ENCODE data around the gene THY1.
"Not testable (repeated sequence)": the region's sequence is repeated elsewhere in the genome, so short reads cannot be mapped to it uniquely, and the experiment has no call there.

Gene THY1

GRCh38 chr11:119417726-119418540 is 5.0 kb downstream of the THY1 start:
- DNase-seq, result no peak

DNA sequence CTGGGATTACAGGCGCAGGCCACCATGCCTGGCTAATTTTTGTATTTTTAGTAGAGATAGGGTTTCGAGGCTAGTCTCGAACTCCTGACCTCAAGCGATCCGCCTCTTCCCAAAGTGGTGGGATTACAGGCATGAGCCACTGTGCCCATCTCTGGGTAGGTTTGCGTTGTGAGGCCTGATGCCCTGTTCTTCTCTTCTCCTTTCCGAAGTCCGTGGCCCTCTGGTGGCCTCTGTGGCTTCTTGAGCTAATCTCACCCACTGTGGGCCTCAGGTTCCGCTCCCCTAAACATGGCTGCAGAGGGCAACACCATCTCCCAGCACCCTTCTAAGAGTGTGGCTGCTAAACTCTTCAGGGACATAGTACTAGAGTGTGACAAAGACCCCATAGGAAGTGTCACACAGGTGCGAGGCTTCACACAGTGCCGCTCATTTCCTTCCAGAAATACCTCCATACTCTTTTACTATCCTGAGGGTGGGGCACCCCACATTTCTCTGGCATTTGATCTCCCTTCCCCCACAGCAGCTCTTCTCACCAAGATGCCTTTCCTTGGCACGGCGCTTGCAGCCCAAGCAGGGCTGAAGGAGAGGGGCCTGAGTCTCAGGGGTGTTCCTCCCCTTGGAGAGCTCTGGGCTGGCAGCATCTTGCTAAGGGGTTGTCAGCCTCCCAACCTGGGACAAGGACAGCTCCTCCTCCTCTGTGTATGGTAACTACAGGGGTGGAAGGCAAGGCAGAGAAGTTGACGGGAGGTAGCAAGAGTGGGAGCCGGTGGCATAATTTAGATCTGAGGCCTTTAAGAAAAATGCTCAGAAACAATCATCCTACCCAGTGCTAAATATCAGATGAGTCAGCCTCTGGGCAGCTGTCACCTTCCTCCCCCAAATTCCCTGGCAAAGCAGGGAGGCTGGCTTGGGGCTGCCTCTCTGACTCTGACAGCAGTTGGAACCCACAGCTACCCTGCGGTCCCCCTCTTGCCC is 6.1 kb downstream of the THY1 start:
- no peak for DNase-seq

DNA sequence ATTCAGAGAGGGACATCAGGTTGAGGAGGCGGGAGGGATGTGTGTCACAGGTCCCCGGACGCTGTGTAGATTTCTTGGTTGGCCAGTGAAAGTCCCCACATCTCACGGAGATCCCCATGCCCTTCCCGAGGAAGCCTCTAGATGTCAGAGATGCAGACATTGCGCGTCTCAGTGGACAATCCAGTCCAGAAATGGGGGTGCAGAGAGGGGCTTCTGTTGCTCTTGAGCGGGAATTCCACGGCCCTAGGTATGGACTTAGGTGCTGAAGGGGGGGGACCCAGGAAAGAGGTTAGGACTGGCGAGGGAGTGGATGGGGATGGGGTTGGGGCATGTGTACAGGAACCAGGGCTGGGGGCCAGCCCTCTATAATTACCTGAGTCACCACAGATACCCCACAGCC is 7.0 kb downstream of the THY1 start:
- no peak for DNase-seq

GRCh38 chr11:119415517-119415916 is 7.5 kb downstream of the THY1 start:
- no peak for DNase-seq

DNA sequence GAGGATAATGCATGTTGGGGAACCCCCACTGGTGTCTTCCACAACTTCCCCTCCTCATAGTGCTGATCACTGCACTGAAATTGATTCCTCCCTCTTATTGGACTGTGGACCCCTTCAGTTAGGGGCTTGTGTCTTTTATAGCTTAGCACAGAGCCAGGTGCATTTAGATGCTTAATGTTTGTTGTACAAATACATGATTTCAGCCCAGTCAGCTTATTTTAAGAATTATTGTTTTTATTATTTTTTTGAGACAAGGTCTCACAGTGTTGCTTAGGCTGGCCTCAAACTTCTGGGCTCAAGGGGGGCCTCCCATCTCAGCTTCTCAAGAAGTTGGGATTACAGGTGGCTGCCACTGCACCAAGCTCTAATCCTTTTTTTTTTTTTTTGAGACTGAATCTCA is 8.2 kb downstream of the THY1 start:
- no peak for DNase-seq

DNA sequence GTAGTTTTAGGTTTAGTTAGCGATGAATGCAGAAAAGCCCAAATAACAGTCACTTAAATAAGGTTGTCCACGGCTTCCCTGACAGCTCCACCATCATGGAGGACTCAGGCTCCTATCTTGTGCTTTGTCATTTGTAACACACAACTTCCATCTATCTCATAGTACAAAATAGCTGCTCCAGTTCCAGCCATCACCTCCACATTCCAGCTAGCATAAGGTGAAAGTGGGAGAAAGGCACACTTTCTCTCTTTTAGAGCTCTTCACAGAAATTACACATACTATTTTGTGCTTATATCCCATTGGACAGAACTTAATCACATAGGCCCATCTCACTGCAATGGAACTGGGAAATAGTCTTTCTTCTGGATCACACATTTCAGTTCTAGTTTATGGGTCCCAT is 8.7 kb downstream of the THY1 start:
- DNase-seq, result no peak

DNA sequence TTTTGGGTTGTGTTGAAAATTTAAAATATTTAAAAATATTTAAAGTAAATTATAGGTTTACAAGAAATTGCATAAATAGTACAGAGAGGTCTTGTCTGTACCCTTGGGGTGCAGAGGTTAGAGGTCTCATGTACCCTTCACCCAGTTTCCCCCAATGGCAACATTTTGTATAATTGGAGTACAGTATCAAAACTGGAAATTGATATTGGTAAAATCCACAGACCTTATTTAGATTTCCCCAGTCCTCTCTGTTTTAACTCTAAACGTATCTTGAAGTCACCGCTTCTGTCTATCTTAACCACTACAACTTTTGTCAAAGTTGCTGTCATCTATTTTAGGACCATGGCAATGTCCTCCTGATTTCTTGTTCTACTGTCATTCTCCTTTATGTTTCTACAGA is 10.9 kb downstream of the THY1 start:
- DNase-seq, result no peak

GRCh38 chr11:119410501-119410900 is 12.5 kb downstream of the THY1 start:
- no peak for DNase-seq

GRCh38 chr11:119409731-119410130 is 13.2 kb downstream of the THY1 start:
- DNase-seq, result no peak

DNA sequence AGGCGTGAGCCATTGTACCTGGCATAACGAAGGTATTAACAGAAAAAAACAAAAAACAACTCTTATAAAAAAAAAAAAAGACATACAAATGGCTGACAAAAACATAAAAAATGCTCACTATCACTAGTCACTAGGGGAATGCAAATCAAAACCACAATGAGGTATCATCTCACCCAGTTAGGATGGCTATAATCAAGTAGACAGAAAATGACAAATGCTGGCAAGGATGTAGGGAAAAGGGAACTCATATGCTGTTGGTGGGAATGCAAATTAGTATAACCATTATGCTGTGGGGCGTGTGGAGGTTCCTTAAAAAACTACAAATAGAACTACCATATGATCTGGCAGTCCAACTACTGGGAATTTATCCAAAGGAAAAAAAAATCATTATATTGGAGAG is 17.0 kb downstream of the THY1 start:
- no peak for DNase-seq

DNA sequence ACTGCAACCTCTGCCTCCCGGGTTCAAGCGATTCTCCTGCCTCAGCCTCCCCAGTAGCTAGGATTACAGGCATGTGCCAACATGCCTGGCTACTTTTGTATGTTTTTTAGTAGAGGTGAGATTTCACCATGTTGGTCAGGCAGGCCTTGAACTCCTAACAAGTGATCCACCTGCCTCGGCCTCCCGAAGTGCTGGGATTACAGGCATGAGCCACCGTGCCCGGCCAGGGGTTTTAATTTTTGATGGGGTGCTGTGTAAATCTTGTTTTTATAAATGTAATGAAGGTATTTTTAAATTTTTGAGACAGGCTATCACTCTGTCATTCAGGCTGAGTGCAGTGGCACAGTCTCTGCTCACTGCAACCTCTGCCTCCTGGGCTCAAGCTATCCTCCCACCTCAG is 17.5 kb downstream of the THY1 start:
- DNase-seq, result not testable (repeated sequence)

DNA sequence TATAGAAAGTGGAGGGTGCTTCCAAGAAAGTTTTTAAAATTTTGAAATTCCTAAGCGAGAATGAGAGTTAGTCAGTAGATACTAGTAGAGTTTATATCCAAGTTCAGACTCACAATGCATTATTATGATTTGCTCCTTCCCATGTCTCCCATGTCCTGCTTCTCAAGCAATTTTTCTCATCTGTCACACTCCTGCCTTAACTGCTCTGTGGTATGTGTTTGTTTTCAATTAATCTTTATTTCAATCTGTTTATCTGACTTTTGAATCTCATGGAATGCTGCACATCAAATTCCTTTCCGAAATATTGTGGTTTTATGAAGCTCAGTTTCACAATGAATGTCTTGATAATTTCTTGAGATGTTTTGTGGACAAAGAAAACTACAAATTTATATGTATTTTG is 18.1 kb downstream of the THY1 start:
- DNase-seq, result no peak

GRCh38 chr11:119403021-119403420 is 20.0 kb downstream of the THY1 start:
- DNase-seq, result no peak

- DNase-seq, result no peak
Measured at GRCh38 chr11:119402470-119402869, 20.5 kb downstream of the THY1 start.

GRCh38 chr11:119400860-119401259 is 22.1 kb downstream of the THY1 start:
- DNase-seq, result no peak

DNA sequence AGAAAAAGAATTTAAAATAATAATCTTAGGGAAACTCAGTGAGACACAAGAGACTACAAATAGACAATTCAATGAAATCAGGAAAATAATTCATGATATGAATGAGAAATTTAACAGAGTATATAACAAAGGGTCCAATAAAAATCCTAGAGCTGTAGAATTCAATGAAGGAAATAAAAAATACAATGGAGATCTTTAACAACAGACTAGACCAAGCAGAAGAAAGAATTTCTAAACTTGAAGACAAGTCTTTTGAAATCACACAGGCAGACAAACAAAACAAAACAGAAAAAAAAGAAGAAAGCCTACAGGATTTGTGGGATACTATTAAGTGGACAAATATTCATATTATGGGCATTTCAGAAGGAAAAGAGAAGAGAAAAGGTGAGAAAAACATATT is 25.2 kb downstream of the THY1 start:
- DNase-seq, result no peak

DNA sequence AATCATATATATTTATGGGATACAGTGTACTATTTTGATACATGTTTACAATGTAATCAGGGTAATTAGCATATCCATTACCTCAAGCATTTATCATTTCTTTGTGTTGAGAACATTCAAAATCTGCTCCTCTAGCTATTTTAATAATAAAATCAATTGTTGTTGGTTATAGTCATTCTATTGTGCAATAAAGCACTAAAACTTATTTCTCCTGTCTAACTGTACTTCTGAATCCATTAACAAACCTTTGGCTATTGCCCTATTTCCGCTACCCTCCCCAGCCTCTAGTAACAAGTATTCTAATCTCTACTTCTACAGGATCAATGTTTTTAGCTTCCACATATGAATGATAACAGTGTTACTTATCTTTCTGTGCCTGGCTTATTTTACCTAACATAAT is 26.1 kb downstream of the THY1 start:
- DNase-seq, result no peak

DNA sequence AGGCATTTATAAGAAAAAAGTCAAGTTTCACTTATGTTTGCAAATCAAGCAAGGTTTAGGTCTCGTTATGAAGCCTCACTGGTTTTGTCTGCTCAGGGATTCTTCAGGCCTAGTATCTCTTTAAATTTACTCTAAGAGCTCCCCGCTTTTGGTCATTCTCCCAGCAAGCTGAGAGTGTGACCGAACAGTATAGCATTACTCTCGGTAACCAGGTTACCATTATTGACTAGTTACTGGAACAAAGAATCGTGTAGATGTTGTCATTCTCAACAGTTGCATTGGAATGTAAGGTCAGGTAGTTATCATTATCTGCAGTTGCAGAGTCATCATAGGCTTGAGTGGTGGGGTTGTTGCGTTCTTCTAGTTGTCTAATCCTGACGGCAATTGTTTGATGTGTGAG is 31.7 kb downstream of the THY1 start:
- no peak for DNase-seq

- DNase-seq, result no peak
Measured at GRCh38 chr11:119389611-119390254, 33.2 kb downstream of the THY1 start.

DNA sequence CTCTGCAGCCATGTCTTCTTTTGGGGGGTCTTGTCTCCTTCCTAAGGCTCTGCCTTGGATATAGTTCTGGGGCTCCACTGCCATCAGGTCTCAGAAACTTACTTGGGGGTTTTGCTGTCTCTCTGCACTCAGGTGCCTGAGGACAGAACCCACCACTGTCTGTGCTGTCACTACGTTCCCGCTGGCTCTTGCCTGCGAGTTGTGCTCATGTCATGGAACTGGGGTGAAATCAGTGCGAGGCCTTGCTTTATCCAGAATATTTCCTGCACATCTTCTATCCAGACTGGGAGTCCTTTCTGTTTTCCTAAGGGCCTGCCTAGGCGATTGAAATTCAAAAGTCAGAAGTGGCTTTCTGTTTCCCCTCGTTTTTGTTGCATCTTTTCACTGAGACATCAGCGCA is 34.9 kb downstream of the THY1 start:
- no peak for DNase-seq

GRCh38 chr11:119384332-119384731 is 38.6 kb downstream of the THY1 start:
- no peak for DNase-seq

DNA sequence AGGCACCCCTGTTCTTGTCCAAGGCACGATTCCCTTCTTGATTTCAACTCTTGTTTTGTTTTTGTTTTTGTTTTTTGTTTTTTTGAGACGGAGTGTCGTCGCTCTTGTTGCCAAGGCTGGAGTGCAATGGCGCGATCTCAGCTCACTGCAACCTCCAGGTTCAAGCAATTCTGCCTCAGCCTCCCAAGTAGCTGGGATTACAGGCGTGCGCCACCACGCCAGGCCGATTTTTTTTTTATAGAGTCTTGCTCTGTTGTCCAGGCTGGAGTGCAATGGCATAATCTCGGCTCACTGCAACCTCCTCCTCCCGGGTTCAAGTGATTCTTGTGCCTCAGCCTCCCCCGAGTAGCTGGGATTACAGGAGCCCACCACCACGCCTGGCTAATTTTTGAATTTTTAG is 40.5 kb downstream of the THY1 start:
- not testable (repeated sequence) for DNase-seq

- DNase-seq, result no peak
Measured at GRCh38 chr11:119382101-119382500, 40.9 kb downstream of the THY1 start.

Measured in activated effector memory CD4-positive, alpha-beta T cell treated with anti-CD3 and anti-CD28 coated beads, Interleukin-2, amount 50 U/mL, for 16 hours (primary cell).